ENCODE measurements around the gene TUBA1B. TPM values are rescaled to one million over a fixed set of nuclear protein-coding genes. Genes with fewer than 3 reads are reported as not detected.

The TUBA1B gene
- total RNA-seq, 1 experiment from 2014 or later: 4,068 TPM

- peak; percentile 61 for DNase-seq (ENCODE audit: low read depth)
Measured at GRCh38 chr12:49126852-49127763, 4.1 kb downstream of the TUBA1B start.

- DNase-seq (ENCODE audit: low read depth): peak; percentile 77
Measured at GRCh38 chr12:49121047-49121696, 10.0 kb downstream of the TUBA1B start.

DNA sequence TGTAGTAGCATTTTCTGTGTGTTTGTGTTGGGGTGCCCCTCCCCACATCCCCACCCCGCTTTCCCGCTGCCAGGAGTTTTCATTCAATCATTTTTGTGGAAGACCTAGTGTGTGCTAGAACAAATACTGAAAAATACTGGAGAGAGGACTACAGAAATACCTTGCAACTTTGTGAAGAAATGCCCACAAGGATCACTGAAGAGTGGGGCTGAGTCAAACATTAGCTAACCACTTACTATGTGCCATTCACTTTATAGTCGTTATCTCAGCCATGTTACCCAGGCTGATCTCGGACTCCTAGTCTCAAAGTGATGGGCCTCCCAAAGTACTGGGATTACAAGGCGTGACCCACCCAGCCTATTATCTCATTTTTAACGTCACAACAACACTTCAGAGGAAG, 20.0 kb downstream of the TUBA1B start:
- DNase-seq (ENCODE audit: low read depth): no peak

- peak; percentile 97 for DNase-seq (ENCODE audit: low read depth)
Measured at GRCh38 chr12:49110464-49111155, 20.6 kb downstream of the TUBA1B start, which contains the start of gene LMBR1L. LMBR1L (minus strand) TSS chr12:49110847; CDS start chr12:49110555, 292 bp downstream.

GRCh38 chr12:49109641-49110463, 21.3 kb downstream of the TUBA1B start:
- DNase-seq (ENCODE audit: low read depth): no peak

DNA sequence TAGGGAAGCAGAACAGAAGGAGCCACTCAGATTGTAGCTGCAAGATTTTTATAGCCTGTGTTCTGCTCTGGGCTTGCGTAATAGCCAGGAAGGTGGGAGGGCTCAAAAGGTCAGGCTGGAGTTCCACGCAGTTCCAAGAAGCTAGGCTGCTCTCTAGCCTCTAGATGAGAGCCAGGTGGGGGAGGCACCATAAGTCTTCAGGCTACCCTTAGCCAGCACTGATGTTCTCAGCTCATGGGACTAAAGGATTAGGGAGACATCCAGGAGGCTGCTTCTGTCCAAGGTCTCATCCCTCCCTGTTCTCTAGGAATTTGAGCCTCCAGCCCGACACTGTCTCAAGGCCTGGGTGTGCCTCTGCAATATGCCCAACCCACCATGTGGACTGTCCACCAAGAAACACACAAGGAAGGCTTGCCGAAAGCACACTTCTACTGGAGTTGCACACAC, 22.2 kb downstream of the TUBA1B start:
- no peak for DNase-seq (ENCODE audit: low read depth)

DNA sequence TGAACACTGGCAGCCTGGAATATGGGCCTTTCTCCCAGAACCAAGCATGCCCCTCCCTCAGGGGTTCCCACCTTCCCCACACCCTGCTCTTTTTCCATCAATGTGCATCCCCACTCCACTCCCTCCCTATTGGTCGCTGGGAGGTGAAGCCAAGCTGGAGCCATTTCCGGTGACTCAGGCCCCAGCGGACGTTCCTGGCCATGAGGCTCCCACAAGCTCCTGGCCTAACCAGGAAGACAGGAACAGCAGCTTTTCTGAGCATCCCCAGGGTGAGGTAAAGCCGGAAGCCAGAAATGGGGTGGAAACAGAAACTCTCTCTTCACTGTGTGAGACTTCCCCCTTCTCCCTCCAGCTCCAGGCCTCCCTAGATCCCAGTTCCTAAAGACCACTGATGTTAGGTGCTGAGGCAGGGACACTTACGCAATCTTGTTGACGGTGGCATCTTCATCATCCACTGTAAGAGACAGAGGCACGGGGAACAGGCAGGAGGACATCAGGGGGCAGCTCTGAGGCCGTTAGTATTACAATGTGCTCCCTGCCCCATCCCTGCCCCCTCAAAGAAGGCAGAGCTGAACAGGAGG, 25.6 kb downstream of the TUBA1B start:
- DNase-seq (ENCODE audit: low read depth): peak; percentile 9

- no peak for DNase-seq (ENCODE audit: low read depth)
Measured at GRCh38 chr12:49104822-49105221, 26.4 kb downstream of the TUBA1B start.

DNA sequence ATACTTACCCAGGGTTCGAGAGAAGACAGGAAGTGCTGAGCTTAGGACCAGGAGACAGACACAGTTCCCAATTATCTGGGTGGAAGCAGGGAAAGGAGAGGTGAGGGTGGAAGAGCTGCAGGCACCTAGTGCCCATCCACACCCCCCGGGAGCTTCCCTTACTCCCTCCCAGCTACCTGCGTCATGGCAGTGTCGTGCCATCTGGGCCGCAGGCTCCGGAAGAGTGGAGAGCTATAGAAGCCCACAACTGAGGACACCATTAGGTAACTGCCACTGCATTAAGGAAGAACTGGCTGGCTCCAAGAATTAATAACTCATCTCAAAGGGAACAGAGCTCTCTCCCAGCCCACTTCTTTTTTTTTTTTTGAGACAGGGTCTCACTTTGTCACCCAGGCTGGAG, 30.8 kb downstream of the TUBA1B start:
- DNase-seq (ENCODE audit: low read depth): no peak

DNA sequence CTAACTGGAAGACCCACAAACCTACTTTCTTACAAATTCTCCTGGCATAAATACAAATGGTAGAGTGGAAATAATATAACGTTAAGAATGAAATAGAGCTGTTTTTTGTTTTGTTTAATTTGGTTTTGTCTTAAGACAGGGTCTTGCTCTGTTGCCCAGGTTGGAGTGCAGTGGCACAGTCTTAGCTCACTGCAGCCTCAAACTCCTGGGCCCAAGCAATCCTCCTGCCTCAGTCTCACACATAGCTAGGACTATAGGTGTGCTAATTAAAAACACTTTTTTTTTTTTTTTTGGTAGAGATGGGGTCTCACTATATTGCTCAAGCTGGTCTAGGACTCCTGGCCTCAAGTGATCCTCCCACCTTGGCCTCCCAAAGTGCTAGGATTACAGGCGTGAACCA, 32.5 kb downstream of the TUBA1B start:
- no peak for DNase-seq (ENCODE audit: low read depth)

- DNase-seq (ENCODE audit: low read depth): peak; percentile 25
Measured at GRCh38 chr12:49098035-49098451, 33.2 kb downstream of the TUBA1B start.

DNA sequence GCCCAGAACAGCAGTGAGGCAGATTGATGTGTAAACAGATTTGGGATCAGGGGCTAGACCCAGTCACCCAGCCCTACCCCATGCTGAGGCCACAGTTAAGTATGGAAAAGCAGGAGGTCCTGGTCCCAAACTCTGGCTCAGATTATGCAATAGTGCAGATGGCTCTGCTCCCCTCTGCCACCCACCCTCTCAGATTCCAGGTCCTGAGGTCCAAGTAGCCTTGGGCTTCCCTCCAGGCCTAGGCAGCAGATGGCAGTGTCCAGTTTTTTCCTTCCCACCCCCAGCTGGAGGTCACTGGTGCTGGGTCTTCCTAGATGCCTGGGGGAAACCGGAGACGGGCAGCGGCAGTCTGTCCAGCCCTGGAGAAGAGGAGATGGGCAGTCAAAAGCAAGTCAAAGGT, 33.8 kb downstream of the TUBA1B start:
- DNase-seq (ENCODE audit: low read depth): no peak

- DNase-seq (ENCODE audit: low read depth): peak; percentile 20
Measured at GRCh38 chr12:49094975-49095365, 36.2 kb downstream of the TUBA1B start.

- DNase-seq (ENCODE audit: low read depth): peak; percentile 33
Measured at GRCh38 chr12:49094160-49094974, 36.8 kb downstream of the TUBA1B start, which contains the start of gene DHH. DHH (minus strand) TSS chr12:49094801; CDS start chr12:49094512, 289 bp downstream.

DNA sequence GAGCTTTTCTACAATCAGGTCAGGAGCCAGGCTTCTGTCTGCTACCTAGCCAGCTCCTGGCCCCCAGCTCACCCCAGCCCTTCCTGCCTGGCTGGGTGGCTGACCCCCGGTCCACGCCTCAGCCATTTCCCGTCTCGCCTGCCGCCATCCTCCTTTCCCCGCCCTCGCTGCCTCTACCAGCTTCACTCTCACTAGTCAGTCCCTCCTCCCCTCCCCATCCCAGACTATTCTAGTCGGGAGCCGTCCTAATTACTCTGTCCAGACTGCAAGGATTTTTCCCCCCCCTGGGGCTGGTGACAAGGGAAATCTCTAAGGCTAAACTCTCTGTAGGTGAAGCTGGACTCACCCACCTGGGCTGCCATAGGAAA, 37.4 kb downstream of the TUBA1B start:
- DNase-seq (ENCODE audit: low read depth): no peak

- DNase-seq (ENCODE audit: low read depth): no peak
Measured at GRCh38 chr12:49092816-49093406, 38.3 kb downstream of the TUBA1B start.

GRCh38 chr12:49092086-49092815, 38.9 kb downstream of the TUBA1B start:
- peak; percentile 62 for DNase-seq (ENCODE audit: low read depth)

DNA sequence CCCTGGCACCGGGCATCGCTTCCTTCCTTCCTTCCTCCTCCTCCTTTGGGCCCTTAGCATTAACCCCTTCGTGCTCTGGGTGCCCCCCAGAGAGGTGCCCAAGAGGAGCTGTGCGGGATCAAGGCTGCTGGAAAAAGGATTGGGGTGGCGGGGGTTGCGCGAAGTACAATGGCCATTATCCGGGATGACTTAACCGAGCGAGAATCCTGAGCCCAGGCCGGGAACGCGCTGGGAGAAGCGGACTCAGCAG, 39.4 kb downstream of the TUBA1B start:
- DNase-seq (ENCODE audit: low read depth): no peak
